ENCODE data around the gene ITCH. TPM values are rescaled to one million over a fixed set of nuclear protein-coding genes. Genes with fewer than 3 reads are reported as not detected.

Gene ITCH
- total and polyA plus RNA-seq, 2 of the 8 experiments (the other 6 are each of a cell fraction or from before 2014, with no cell fraction given) = 3.9 to 45.2 TPM

GRCh38 chr20:34382174-34382573, 19.1 kb downstream of the ITCH start:
- Histone ChIP-seq H3K23ac (ENCODE audit: insufficient read length) (no peak overlapping the region), H3K14ac (ENCODE audit: insufficient read length) (no peak overlapping the region), H3K56ac (replicated peaks; ENCODE audit: insufficient read length, low read depth, low read length) (no peak overlapping the region), H2BK120ac (replicated peaks; ENCODE audit: low read depth, low read length) (no peak overlapping the region), H3K9ac (replicated peaks in 1 of 4; ENCODE audit: extremely low read depth in 1 of 4, low read depth in 3 of 4, low read length in 3 of 4) (no peak overlapping the region), H2BK12ac (ENCODE audit: low read depth, low read length) (no peak overlapping the region), H2BK5ac (ENCODE audit: low read depth, low read length) (no peak overlapping the region), H4K91ac (replicated peaks; ENCODE audit: insufficient read length, low read length) (no peak overlapping the region), H3K4me2 (ENCODE audit: insufficient read depth in 1 of 2, low read depth in 2 of 2, low read length in 2 of 2) (no peak overlapping the region), H3K79me1 (ENCODE audit: low read depth, low read length) (no peaks in the 10 kb centered on the region; the same call in none of the 2 replicates), H4K8ac (ENCODE audit: extremely low read depth, insufficient read depth, low read length) (no peak overlapping the region), H3K27ac (ENCODE audit: low read depth, low read length) (no peak overlapping the region), H2AFZ (ENCODE audit: low read length) (no peak overlapping the region), H3K4ac (replicated peaks; ENCODE audit: insufficient read length, low read depth, low read length) (no peak overlapping the region), H3K9me3 (ENCODE audit: insufficient read depth in 2 of 2, low read depth in 1 of 2, low read length in 1 of 2) (no peaks in the 10 kb centered on the region), H3K36me3 (ENCODE audit: control insufficient read depth in 2 of 4, insufficient read depth in 4 of 4, low read length in 3 of 4) (no peaks in the 10 kb centered on the region; a peak in 1 of 8 replicates), H4K5ac (ENCODE audit: insufficient read length, low read depth, low read length) (no peak overlapping the region), H4K20me1 (replicated peaks in 1 of 2; ENCODE audit: control insufficient read depth in 1 of 2, insufficient read depth in 2 of 2, low read length in 2 of 2) (no peaks in the 10 kb centered on the region), H3K23me2 (ENCODE audit: low read depth, low read length) (no peaks in the 10 kb centered on the region), H2BK20ac (ENCODE audit: low read length) (no peak overlapping the region), H3K18ac (ENCODE audit: extremely low read depth, low read length) (no peak overlapping the region), H3K4me3 (ENCODE audit: extremely low read depth in 1 of 4, insufficient read depth in 2 of 4, low read depth in 3 of 4, low read length in 4 of 4) (no peak overlapping the region), H2BK15ac (ENCODE audit: low read length) (no peak overlapping the region), H3K4me1 (replicated peaks in 1 of 4; ENCODE audit: control insufficient read depth in 3 of 4, insufficient read depth in 4 of 4, low read length in 3 of 4) (no peaks in the 10 kb centered on the region), H2AK5ac (ENCODE audit: low read depth, low read length) (no peak overlapping the region), H3K79me2 (ENCODE audit: control insufficient read depth in 1 of 2, insufficient read depth in 2 of 2, low read length in 2 of 2) (peaks cover 0 to 62% of the 10 kb centered on the region in 2 experiments; a peak in 2 of 4 replicates), H3K27me3 (replicated peaks in 1 of 4; ENCODE audit: control insufficient read depth in 3 of 4, extremely low read depth in 1 of 4, insufficient read depth in 3 of 4, low read length in 3 of 4) (no peaks in the 10 kb centered on the region)
- CTCF ChIA-PET (ENCODE audit: partially characterized antibody) = interaction anchor here (0.8 kb wide), 1 partner anchor 70 kb away, joined by 3 read pairs; no protein-coding TSS in a partner anchor
- POLR2A ChIA-PET (ENCODE audit: partially characterized antibody) = no interaction called here
- 90% methylated on average over 3 of the region's 3 CpGs; no CpG with 5 or more reads in 1 of the 2 experiments for WGBS, 2 experiments (ENCODE audit: extremely low coverage in 1 of 2, insufficient coverage in 1 of 2, insufficient read length in 1 of 2, insufficient replicate concordance in 2 of 2, low coverage in 1 of 2, low lambda C conversion rate in 2 of 2, missing lambda C conversion rate in 1 of 2)
- DNase-seq (ENCODE audit: low read depth in 1 of 2, low spot score in 2 of 2) = no peak
- no peak for FAIRE-seq
- TF ChIP-seq CEBPB (IDR thresholded peaks at IDR 0.05; ENCODE audit: low read depth, low read length) (no peak), SRF (IDR thresholded peaks at IDR 0.05; ENCODE audit: low read depth, low read length) (no peak), HDAC6 (IDR thresholded peaks at IDR 0.05; ENCODE audit: low read depth, low read length) (no peak), SP2 (IDR thresholded peaks at IDR 0.05; ENCODE audit: low read length) (no peak), CBX8 (IDR thresholded peaks at IDR 0.05; ENCODE audit: borderline replicate concordance, low read depth, low read length) (no peak), NANOG (IDR thresholded peaks at IDR 0.05; ENCODE audit: insufficient read depth, low read depth, low read length, poor library complexity, severe bottlenecking) (no peak), JUND (IDR thresholded peaks at IDR 0.05; ENCODE audit: low read length) (no peak), MAFK (IDR thresholded peaks at IDR 0.05; ENCODE audit: low read depth, low read length) (no peak), USF2 (IDR thresholded peaks at IDR 0.05; ENCODE audit: low read length) (no peak), SAP30 (IDR thresholded peaks at IDR 0.05; ENCODE audit: insufficient read depth, insufficient replicate concordance, low read length) (no peak), SIRT6 (IDR thresholded peaks at IDR 0.05; ENCODE audit: low read length) (no peak), NRF1 (IDR thresholded peaks at IDR 0.05; ENCODE audit: low read depth, low read length) (no peak), SP4 (IDR thresholded peaks at IDR 0.05; ENCODE audit: low read length) (no peak), KDM1A (IDR thresholded peaks at IDR 0.05; ENCODE audit: borderline replicate concordance, low read length) (no peak)
